Activated T-helper 9 cell treated with anti-CD3 and anti-CD28 coated beads, Interleukin-2, amount 50 U/mL, for 16 hours (primary cell): ENCODE measurements around the gene DDX27.

Experiments used
- DNase-seq: peaks from one replicate; pipeline ENCODE4 v3.0.0-alpha.2; 2020; ENCODE audit warnings: low read depth

DDX27 gene

GRCh38 chr20:49291200-49291599, 72.0 kb downstream of the DDX27 start:
- DNase-seq = no peak

- DNase-seq = no peak
Observed at GRCh38 chr20:49292010-49292409, 72.8 kb downstream of the DDX27 start.

- no peak for DNase-seq
Observed at GRCh38 chr20:49293122-49293521, 73.9 kb downstream of the DDX27 start.
